GM12892 (cell line): ENCODE data around the gene UVRAG.
"Not testable (repeated sequence)": the region's sequence is repeated elsewhere in the genome, so short reads cannot be mapped to it uniquely, and the experiment has no call there.

ENCODE experiments used
- DNase-seq: peaks from one replicate; pipeline ENCODE4 v3.0.0; 2011; ENCODE audit not compliant: insufficient read length
- FAIRE-seq: peaks from 2 replicates; lab custom pipeline; 2011; peaks lifted over from hg19 to GRCh38; lab: Jason Lieb, UNC
- POLR2A ChIP-seq: IDR thresholded peaks from 2 replicates; pipeline ENCODE4 v1.6.1; 2011; ENCODE audit warnings: low read depth, low read length, control low read depth
- POLR2AphosphoS5 ChIP-seq: IDR thresholded peaks from 2 replicates; pipeline ENCODE4 v1.6.1; 2011; ENCODE audit warnings: low read depth, low read length, control low read depth
- TAF1 ChIP-seq: IDR thresholded peaks from 2 replicates; pipeline ENCODE4 v1.6.1; 2011; ENCODE audit warnings: low read depth, mild to moderate bottlenecking, control low read depth, low read length, borderline replicate concordance

The UVRAG gene

DNA sequence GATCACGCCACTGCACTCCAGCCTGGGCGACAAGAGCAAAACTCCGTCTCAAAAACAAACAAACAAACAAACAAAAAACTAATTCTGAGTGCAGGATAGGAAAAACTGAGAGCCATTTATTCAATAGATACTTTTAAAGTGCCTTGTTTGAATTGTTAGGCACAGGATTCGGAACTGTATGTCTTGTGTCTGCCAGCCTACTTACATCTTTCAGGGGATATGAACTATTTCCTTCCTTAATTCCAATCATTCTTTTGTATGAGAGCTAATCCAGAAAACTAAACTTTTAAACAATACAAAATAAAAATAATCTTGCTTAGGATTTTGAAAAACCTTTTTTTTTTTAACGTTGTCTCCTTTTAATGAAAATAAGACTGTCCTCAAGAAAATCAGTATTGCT, 12.6 kb downstream of the UVRAG start:
- DNase-seq (no peak), FAIRE-seq (no peak)
- no peak for TF ChIP-seq POLR2A
- no peak for TF ChIP-seq TAF1
- no peak for TF ChIP-seq POLR2AphosphoS5

DNA sequence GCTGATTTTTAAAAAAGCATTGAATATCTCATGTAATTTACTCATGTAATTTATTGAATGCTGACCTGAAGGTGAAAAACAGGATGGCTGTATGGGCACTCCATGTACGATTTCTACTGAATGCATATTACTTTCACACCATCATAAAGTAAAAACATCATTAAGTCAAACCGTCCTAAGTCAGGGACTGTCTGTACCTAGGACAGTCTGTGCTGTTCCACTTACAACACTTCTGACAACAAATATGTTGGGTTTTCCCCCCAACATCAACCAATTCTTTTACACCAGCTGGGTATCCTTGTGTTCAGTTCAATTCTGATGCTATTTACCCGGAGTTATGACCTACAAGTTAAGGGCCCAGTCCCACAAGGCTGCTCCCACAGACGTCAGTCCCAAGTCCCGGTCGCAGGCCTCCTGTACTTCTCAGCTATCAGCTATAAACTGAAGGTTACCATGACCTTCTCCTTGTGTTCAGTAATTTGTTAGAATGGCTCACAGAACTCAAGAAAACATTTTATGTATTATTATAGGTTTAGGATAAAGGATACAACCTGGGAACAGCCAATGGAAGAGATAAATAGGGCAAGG, 17.0 kb downstream of the UVRAG start:
- DNase-seq (no peak), FAIRE-seq (no peak)
- TF ChIP-seq TAF1 = no peak
- TF ChIP-seq POLR2AphosphoS5 = no peak
- no peak for TF ChIP-seq POLR2A

DNA sequence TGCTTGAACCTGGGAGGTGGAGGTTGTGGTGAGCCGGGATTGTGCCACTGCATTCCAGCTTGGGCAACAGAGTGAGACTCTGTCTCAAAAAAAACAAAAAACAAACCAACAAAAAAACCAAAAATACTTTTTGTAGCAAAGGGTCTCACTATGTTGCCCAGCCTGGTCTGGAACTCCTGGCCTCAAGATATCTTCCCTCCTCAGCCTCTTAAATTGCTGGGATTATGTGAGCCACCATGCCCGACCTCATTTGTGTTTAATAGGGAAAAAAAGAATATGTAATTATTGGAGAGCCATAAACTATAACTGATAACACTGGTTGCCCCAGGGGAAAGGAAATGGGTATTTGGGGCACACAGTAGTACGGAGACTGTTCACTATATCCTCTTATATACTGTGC, 19.7 kb downstream of the UVRAG start:
- TF ChIP-seq POLR2A (no peak), POLR2AphosphoS5 (no peak), TAF1 (no peak)
- FAIRE-seq (no peak), DNase-seq (no peak)

DNA sequence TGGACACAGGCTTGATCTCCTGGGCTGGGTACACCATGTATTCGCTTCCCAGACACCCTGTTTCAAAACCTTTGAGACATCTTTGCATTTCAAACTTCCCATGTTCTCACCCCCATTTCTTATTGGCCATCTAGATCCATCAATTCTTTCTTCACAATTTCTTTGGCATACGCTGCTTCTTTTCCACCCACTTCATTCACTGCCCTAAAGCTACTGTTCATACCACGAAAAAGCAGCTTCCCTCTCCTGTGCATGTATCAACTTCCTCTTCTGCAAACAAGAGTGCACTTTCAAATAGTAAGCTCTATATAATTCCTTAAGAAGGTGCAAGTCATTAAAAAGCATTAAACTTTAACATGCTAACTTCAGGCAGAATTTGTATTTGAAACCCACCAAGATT, 21.4 kb downstream of the UVRAG start:
- DNase-seq (no peak), FAIRE-seq (peak; percentile 50)
- no peak for TF ChIP-seq POLR2AphosphoS5
- no peak for TF ChIP-seq TAF1
- no peak for TF ChIP-seq POLR2A

DNA sequence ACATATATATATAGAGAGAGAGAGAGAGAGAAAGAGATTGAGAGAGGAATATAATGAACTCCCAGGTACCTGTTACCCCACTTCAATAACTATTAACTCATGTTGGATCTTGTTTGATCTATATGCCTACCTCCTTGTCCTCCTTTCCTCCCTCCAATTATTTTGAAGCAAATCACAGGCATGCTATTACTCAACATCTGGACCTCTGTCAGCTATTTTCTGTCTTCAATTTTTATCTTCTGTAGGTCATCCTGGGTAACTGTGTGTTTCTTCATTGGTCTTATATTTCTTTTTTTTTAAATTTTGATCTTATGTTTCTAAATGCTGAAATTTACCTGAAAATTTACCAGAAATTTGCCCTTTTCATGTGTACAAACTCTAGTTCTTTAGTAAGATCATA, 24.8 kb downstream of the UVRAG start:
- TF ChIP-seq POLR2AphosphoS5 (no peak), POLR2A (no peak), TAF1 (no peak)
- DNase-seq = no peak
- FAIRE-seq = no peak

DNA sequence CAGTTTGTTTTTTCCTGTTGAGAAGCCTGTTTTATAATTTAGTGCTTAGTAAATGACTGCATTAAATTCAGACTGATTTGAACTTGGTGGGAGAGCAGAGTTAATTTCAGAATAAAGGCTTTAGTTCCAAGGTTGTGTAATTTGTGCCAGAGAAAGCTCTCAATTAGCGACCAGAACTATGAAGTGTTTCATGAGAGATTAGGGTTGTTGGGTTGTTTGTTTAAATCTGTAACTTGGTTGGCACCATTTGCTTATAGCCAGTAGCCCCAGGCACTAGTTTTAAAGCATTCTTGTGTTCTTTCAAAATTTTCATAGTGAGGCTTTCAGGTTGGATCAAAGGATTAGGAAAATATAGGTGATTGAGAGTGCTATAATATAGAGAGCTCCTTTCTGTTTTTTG, 25.5 kb downstream of the UVRAG start:
- no peak for DNase-seq
- no peak for TF ChIP-seq POLR2A
- TF ChIP-seq POLR2AphosphoS5 = no peak
- no peak for TF ChIP-seq TAF1
- FAIRE-seq = no peak

DNA sequence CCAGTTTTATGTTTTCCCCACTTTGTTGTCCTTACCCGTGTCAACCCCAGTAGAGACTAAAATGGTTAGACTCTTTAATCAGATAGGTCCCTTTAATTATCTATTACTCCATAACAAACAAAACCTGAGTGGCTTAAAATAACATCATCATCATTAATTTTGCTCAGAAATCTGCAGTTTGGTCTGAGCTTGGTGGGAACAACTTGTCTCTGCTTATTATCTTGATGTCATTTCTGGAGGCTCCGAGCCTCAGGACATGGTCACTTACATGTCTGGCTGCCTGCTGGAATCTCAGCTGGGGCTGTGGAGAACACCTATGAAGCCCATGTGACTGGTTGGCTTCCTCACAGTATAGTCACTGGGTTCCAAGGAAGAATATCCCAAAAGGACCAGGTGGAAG, 26.7 kb downstream of the UVRAG start:
- TF ChIP-seq TAF1 (no peak), POLR2AphosphoS5 (no peak), POLR2A (no peak)
- no peak for FAIRE-seq
- DNase-seq = no peak

DNA sequence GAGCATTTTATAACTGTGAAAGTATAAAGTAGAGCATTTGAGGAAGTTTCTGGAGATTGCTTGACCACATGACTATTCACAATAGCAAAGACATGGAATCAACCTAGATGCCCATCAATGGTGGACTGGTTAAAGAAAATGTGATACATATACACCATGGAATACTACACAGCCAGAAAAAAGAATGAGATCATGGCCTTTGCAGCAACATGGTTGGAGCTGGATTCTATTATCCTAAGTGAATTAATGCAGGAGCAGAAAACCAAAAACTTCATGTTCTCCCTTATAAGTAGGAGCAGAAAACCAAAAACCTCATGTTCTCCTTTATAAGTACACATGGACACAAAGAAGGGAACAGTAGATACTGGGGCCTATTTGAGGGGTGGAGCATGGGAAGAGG, 30.3 kb downstream of the UVRAG start:
- TF ChIP-seq POLR2AphosphoS5 (no peak), TAF1 (no peak)
- FAIRE-seq (peak; percentile 38), DNase-seq (no peak)

DNA sequence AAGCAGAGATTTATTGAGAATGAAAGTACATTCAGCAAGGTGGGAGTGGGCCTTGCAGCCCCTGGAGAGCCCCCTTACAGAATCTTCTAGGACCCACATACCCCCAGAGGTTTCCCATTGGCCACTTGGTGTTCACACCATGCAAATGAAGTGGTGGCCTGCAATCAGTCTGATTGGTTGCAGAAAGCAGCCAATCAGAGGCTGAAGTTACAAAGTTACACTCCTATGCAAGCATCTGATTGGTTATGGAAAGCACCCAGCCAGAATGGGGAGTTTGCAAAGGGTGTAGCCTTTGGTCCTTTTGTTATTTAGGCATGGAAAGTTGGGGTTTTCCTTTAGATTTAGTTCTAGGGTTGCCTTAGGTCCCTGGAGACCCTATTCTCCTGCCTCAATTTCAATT, 34.9 kb downstream of the UVRAG start:
- no peak for DNase-seq
- TF ChIP-seq POLR2AphosphoS5 = no peak
- no peak for TF ChIP-seq POLR2A
- no peak for TF ChIP-seq TAF1
- FAIRE-seq = no peak

DNA sequence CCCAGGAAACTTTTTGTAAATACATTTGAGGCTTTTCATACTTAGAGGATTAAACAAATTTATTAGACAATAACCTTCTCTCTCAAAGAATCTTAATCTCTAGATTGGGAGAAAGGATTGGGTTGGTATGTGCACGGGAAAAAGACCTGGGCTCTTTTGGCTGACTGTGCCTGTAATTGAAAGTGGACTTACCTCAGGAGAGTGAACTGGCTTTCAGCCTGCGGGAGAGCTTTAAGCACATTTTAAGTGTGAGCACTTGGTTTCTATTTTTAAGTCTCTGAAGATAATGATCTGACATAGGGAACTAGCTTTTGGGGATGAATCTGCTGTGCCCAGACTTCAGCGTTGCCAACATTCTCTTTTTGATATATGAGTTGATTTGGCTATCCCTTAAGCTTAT, 35.8 kb downstream of the UVRAG start:
- TF ChIP-seq POLR2AphosphoS5 = no peak
- TF ChIP-seq POLR2A = no peak
- TF ChIP-seq TAF1 = no peak
- no peak for DNase-seq
- FAIRE-seq = peak; percentile 48

DNA sequence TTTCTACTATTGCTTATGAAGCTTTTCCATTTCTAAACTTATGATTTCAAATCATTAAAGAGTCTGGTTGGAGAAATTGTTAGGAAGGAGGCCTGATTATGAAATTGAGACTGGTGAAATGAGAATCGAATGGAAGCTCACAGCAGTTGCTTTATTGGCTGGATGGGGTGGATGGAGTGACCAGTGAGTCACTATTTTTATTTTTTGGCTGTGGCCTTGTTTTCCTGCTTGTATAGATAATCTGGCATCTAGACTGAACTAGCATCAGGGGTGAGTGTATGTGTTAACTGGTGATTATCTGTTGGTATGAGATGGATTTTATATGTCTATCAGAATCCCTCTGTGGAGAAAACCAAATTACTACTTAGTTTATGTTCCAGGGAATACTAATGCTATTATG, 36.2 kb downstream of the UVRAG start:
- no peak for FAIRE-seq
- no peak for TF ChIP-seq POLR2AphosphoS5
- no peak for TF ChIP-seq TAF1
- TF ChIP-seq POLR2A = no peak
- DNase-seq = no peak

DNA sequence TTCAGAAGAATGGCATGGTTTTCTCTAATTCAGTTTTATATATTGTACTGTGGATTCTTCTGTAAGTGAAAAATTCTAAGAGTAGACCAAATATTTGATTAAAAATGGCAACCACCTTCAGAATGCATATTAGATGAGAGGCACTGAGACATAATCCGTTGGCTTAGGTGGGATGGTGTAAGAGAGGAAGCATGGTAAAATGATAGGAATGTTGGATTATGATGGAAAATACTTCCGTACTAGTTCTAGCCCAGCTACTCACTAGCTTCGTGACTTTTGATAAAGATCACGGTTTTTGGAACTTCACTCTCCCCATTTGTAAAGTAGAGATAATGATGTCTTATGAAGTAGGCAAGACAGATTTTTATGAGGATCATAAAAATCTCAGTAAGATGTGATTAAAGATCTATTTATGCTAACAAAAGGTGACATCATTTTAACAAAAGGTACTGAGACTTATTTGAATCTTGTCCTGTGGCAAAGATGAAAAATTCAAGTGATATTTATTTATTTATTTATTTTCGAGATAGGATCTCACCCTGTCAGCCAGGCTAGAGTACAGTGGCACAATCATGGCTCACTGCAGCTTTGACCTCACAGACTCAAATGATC, 37.5 kb downstream of the UVRAG start:
- no peak for TF ChIP-seq TAF1
- TF ChIP-seq POLR2A = no peak
- TF ChIP-seq POLR2AphosphoS5 = no peak
- no peak for DNase-seq
- FAIRE-seq = no peak

DNA sequence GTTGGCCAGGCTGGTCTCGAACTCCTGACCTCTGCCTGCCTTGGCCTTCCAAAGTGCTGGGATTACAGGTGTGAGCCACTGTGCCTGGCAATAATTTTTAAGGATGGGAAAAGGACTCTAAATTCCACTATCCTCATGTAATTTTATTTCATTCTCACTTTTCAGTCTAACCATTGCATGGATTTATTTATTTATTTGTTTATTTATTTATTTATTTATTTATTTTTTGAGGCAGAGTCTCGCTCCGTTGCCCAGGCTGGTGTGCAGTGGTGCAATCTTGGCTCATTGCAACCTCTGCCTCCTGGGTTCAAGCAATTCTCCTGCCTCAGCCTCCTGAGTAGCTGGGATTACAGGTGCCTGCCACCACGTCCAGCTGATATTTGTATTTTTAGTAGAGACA, 38.6 kb downstream of the UVRAG start:
- not testable (repeated sequence) for DNase-seq, FAIRE-seq

DNA sequence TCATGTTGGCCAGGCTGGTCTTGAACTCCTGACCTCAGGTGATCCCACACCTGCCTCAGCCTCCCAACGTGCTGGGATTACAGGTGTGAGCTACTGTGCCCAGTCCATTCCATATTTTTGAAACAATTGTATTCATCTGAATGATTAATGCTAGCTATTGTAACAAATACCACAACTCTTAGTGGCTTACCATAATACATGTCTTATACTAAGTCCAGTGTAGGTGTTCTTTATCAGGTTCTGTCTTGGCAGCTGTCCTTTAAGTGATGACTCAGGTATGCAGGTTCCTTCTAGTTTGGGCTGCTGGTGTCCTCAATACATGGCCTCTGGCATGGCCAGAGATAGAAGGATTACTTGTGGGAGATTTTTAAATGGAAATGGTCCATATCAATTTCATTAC, 39.0 kb downstream of the UVRAG start:
- FAIRE-seq = no peak

More for the DNA sequence above, 39.0 kb downstream of the UVRAG start:
- DNase-seq = no peak
- no peak for TF ChIP-seq POLR2A
